Suprapubic skin (tissue), 4 donors: ENCODE data around the gene MYO15B. TPM values are rescaled to one million over a fixed set of nuclear protein-coding genes. Genes with fewer than 3 reads are reported as not detected.
A peak's percentile ranks its signal among the peaks of the same experiment; 100 is the strongest.

Experiments
- DNase-seq, 2 donors: peaks; one replicate each; pipeline ENCODE4 v3.0.0-alpha.2; 2019; ENCODE audit warnings: low spot score in 2 of 2
- H3K27ac ChIP-seq: fragments of 200-600 bp; sonication (generic); one replicate; pipeline ENCODE4 v1.5.1; 2019
- H3K27me3 ChIP-seq: fragments of 200-600 bp; sonication (generic); one replicate; pipeline ENCODE4 v1.5.1; 2019
- H3K36me3 ChIP-seq: fragments of 200-600 bp; sonication (generic); one replicate; pipeline ENCODE4 v1.5.1; 2019
- H3K4me1 ChIP-seq: fragments of 200-600 bp; sonication (generic); one replicate; pipeline ENCODE4 v1.5.1; 2019
- H3K4me3 ChIP-seq: fragments of 200-600 bp; sonication (generic); one replicate; pipeline ENCODE4 v1.5.1; 2019; ENCODE audit warnings: mild to moderate bottlenecking
- H3K9me3 ChIP-seq: fragments of 200-600 bp; sonication (generic); one replicate; pipeline ENCODE4 v1.5.1; 2019
- EP300 ChIP-seq: sonication (generic); formaldehyde crosslinking; IDR thresholded peaks from one replicate; pipeline ENCODE4 v1.6.1; 2017; ENCODE audit warnings: antibody characterized with exemption
- POLR2A ChIP-seq, 2 donors: fragments of 450-650 bp; IDR thresholded peaks; one replicate each; pipeline ENCODE4 v1.6.1; 2017; ENCODE audit warnings: antibody characterized with exemption in 2 of 2, mild to moderate bottlenecking in 2 of 2, moderate library complexity in 2 of 2
- POLR2AphosphoS5 ChIP-seq, 3 donors: sonication (generic); formaldehyde crosslinking; IDR thresholded peaks; one replicate each; pipeline ENCODE4 v1.6.1; 2017; ENCODE audit warnings: antibody characterized with exemption in 3 of 3
- WGBS: methylation state at CpG from one replicate; pipeline ENCODE4 v1.1.5; 2018; 5-methylcytosine and 5-hydroxymethylcytosine counted together
- total RNA-seq, 4 donors: library from RNA; depleted of rRNA; stranded (reverse); fragments of >200 nt; gene quantifications; one replicate each; pipeline ENCODE4 v1.1.0, GENCODE V29; 2016
- TF ChIP-seq, protein P1 (sequence below), 2 donors: fragments of 200-600 bp in 1 of 2; fragments of 450-650 bp in 1 of 2; sonication (generic) in 1 of 2; IDR thresholded peaks; one replicate each; pipeline ENCODE4 v1.5.1; 2016 to 2019; ENCODE audit warnings: antibody characterized with exemption in 2 of 2, mild to moderate bottlenecking in 1 of 2, moderate library complexity in 1 of 2

The MYO15B gene
- total RNA-seq, 4 donors from 2014 or later: 28.4 to 126 (median 76.1) TPM

DNA sequence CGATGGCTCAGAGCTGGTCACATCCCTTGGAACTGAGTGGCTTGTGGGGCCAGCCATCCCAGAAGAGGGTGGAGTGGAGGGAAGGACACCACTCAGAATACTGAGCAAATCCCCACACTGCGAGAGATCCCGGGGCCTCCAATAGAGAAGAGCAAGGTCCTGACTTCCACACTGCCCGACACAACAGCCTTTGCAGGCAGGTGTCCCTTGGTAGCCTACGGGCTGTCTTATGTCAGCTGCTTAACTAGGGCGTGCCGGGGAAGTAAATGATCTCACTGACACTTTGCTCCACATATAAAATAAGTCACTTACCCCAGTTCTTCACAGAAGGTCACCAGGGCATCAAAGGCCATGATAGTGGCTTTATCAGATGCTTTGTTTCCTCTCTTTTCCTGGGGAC, 63.3 kb downstream of the MYO15B start:
- no peak for DNase-seq
- Histone ChIP-seq H3K4me1 (peaks cover 9% of the 10 kb centered on the region), H3K4me3 (no peak overlapping the region), H3K27me3 (no peaks in the 10 kb centered on the region), H3K36me3 (peaks cover 60% of the 10 kb centered on the region), H3K27ac (no peak overlapping the region), H3K9me3 (no peaks in the 10 kb centered on the region)
- TF ChIP-seq, protein P1, sequence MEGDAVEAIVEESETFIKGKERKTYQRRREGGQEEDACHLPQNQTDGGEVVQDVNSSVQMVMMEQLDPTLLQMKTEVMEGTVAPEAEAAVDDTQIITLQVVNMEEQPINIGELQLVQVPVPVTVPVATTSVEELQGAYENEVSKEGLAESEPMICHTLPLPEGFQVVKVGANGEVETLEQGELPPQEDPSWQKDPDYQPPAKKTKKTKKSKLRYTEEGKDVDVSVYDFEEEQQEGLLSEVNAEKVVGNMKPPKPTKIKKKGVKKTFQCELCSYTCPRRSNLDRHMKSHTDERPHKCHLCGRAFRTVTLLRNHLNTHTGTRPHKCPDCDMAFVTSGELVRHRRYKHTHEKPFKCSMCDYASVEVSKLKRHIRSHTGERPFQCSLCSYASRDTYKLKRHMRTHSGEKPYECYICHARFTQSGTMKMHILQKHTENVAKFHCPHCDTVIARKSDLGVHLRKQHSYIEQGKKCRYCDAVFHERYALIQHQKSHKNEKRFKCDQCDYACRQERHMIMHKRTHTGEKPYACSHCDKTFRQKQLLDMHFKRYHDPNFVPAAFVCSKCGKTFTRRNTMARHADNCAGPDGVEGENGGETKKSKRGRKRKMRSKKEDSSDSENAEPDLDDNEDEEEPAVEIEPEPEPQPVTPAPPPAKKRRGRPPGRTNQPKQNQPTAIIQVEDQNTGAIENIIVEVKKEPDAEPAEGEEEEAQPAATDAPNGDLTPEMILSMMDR (IDR thresholded peaks at IDR 0.05): no peak
- TF ChIP-seq POLR2AphosphoS5 (IDR thresholded peaks at IDR 0.05) (no peak), EP300 (no peak), POLR2A (IDR thresholded peaks at IDR 0.05) (no peak)
- 95% methylated on average over 4 of the region's 7 CpGs for WGBS

DNA sequence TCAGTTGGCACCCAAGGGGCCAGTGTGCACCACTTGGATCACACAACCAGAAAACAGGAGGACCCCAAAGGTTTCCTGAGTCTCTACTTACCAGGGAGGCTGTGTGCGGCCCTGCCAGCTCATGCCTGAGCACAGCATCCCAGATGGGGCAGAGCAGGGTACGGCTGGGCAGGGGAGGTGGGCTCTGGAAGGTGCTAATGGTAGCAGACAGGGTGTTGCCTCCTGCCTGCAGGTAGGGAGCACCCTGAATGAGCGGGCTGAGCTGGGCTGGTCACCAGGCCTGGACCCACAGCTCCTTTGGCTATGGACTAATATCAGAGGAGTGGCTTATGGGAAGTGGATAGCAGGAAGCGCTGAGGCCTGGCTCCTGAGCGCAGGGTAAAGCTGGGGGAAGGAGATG, 64.7 kb downstream of the MYO15B start:
- 91% methylated on average over 4 of the region's 5 CpGs for WGBS
- H3K36me3 ChIP-seq: peaks cover 63% of the 10 kb centered on the region
- DNase-seq: no peak
- no peaks in the 10 kb centered on the region for H3K27me3 ChIP-seq
- H3K4me1 ChIP-seq: no peaks in the 10 kb centered on the region
- no peak overlapping the region for H3K27ac ChIP-seq
- H3K9me3 ChIP-seq: no peaks in the 10 kb centered on the region
- H3K4me3 ChIP-seq: no peak overlapping the region
- TF ChIP-seq EP300 (no peak), POLR2AphosphoS5 (IDR thresholded peaks at IDR 0.05) (no peak), POLR2A (IDR thresholded peaks at IDR 0.05) (no peak)
- TF ChIP-seq, protein P1 (IDR thresholded peaks at IDR 0.05): no peak

DNA sequence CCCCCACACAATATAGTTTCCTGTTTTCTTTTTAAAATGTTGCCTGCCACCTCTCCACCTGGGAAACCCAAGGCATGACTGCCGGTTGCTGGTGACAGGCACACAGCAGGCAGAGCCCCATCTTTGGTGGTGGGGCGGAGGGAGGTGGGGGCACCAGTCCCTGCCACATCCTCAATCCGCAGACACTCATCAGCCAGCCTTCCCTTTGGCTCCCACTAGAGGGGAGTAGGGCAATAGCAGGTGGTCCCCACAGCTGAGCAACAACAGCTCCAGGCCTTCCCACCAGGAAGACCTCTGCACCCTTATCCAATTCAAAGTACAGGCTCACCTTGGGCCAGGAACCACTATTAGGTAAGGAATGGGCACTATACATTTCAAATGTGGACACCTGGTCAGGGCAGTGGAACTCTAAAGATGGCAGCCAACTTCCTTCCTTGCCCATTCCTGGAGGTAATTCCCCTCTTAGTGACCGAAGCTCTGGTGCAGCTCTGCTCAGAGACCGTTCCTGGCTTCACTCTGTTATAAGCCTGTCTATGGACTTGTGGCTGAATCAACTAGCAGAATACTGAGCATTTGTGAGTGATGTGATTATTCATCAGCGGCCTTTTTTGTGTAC, 65.4 kb downstream of the MYO15B start:
- no peak overlapping the region for H3K27ac ChIP-seq
- no peaks in the 10 kb centered on the region for H3K4me1 ChIP-seq
- TF ChIP-seq EP300 (no peak), POLR2A (IDR thresholded peaks at IDR 0.05) (no peak)
- TF ChIP-seq, protein P1 (IDR thresholded peaks at IDR 0.05): peak in 1 of 2 donors; percentile 60
- no peaks in the 10 kb centered on the region for H3K27me3 ChIP-seq
- 77% methylated on average over 6 of the region's 6 CpGs for WGBS
- no peak for DNase-seq
- no peak overlapping the region for H3K4me3 ChIP-seq
- H3K36me3 ChIP-seq: peaks cover 67% of the 10 kb centered on the region
- H3K9me3 ChIP-seq: no peaks in the 10 kb centered on the region

DNA sequence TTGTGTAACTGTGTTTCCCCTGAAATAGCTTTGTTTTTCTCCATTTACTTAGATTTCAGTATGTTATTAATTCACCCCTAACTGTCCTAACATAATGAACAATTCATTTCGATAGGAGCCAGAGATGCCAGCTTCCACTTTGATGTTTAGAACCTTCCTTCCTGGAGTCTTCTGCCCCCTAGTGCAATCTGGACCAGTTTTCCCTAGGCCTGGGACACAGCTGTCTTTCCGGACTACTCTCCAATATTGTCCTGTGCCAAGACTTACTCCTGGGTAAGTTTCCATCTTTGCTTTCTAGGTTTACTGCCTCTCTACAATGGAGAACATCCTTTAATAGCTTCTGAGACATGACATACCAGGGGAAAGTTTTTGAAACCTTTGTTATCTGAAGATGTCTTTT, 66.6 kb downstream of the MYO15B start:
- H3K4me1 ChIP-seq: no peaks in the 10 kb centered on the region
- DNase-seq: no peak
- TF ChIP-seq, protein P1 (IDR thresholded peaks at IDR 0.05): no peak
- TF ChIP-seq POLR2A (IDR thresholded peaks at IDR 0.05): no peak
- TF ChIP-seq EP300: no peak
- no peak for TF ChIP-seq POLR2AphosphoS5 (IDR thresholded peaks at IDR 0.05)
- no peaks in the 10 kb centered on the region for H3K9me3 ChIP-seq
- H3K36me3 ChIP-seq: peaks cover 63% of the 10 kb centered on the region
- 31% methylated on average over 2 of the region's 2 CpGs for WGBS
- no peak overlapping the region for H3K27ac ChIP-seq
- no peak overlapping the region for H3K4me3 ChIP-seq
- H3K27me3 ChIP-seq: no peaks in the 10 kb centered on the region

DNA sequence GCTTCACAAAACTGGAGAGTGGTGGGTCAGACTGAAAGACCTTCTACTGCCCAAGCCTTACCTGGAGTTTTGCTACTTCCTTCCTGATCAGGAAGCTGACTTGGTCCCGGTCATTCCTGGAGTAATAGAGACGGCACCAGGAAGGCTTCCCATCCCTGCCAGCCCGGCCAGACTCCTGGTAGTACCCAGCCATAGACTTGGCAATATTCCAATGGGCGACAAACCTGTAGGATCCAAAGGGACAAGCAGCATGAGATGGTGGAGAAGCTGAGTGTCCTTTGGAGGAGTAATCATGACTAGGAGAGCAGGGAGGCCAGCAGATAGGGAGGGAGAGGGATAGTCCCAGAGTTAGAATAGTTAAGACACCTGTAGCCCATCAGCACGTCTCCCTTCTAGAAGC, 70.6 kb downstream of the MYO15B start:
- DNase-seq: no peak
- whole genome bisulfite sequencing: 79% methylated on average over 5 of the region's 5 CpGs
- Histone ChIP-seq H3K4me1 (no peaks in the 10 kb centered on the region), H3K27ac (no peak overlapping the region), H3K27me3 (no peaks in the 10 kb centered on the region), H3K9me3 (no peaks in the 10 kb centered on the region), H3K4me3 (no peak overlapping the region), H3K36me3 (peaks cover 64% of the 10 kb centered on the region)
- TF ChIP-seq, protein P1 (IDR thresholded peaks at IDR 0.05): no peak
- TF ChIP-seq EP300 (no peak), POLR2A (IDR thresholded peaks at IDR 0.05) (no peak), POLR2AphosphoS5 (IDR thresholded peaks at IDR 0.05) (no peak)
